Sigmoid colon (tissue), 4 donors: ENCODE data around the gene PUM1.

Experiments used
- CTCF ChIP-seq, 4 experiments: fragments of 450-650 bp in 3 of 4; fragments of 200-600 bp in 1 of 4; IDR thresholded peaks; one replicate each; pipeline ENCODE4 v1.5.1; 2016 to 2019; ENCODE audit warnings: antibody characterized with exemption in 4 of 4, mild to moderate bottlenecking in 3 of 4, moderate library complexity in 2 of 4
- EP300 ChIP-seq, 4 donors: sonication (generic); formaldehyde crosslinking; IDR thresholded peaks; one replicate each; pipeline ENCODE4 v1.6.1; 2017; ENCODE audit warnings: antibody characterized with exemption in 4 of 4
- POLR2A ChIP-seq, 2 donors: fragments of 450-650 bp; IDR thresholded peaks; one replicate each; pipeline ENCODE4 v1.6.1; 2016; ENCODE audit warnings: antibody characterized with exemption in 2 of 2, mild to moderate bottlenecking in 2 of 2, moderate library complexity in 2 of 2
- POLR2AphosphoS5 ChIP-seq, 4 donors: sonication (generic); formaldehyde crosslinking; IDR thresholded peaks; one replicate each; pipeline ENCODE4 v1.6.1; 2017; ENCODE audit warnings: antibody characterized with exemption in 4 of 4

- TF ChIP-seq CTCF (IDR thresholded peaks at IDR 0.05) (no peak), POLR2A (IDR thresholded peaks at IDR 0.05) (no peak), POLR2AphosphoS5 (IDR thresholded peaks at IDR 0.05) (no peak), EP300 (IDR thresholded peaks at IDR 0.05) (no peak)
Measured at GRCh38 chr1:31058012-31058411, 7.5 kb downstream of the PUM1 start.
